Panc1 (cell line): Measurements from ENCODE around the gene THEM5. TPM values are rescaled to one million over a fixed set of nuclear protein-coding genes. Genes with fewer than 3 reads are reported as not detected.
"Not testable (repeated sequence)": the region's sequence is repeated elsewhere in the genome, so short reads cannot be mapped to it uniquely, and the experiment has no call there.

ENCODE experiments used
- ATAC-seq: fragments of 200-7000 bp; cut with Tn5 transposase; 2 replicates; pipeline ENCODE4 v1.9.1; 2020; ENCODE audit warnings: mild to moderate bottlenecking, moderate library complexity
- BruUV-seq: library from RNA; stranded (reverse); fragments of 400-500 nt; replicated peaks from 2 replicates; lab custom pipeline; 2021; lab: Mats Ljungman, UMichigan
- CTCF ChIA-PET: fragments of 300-600 bp; sonication (Branson Sonifier 250); formaldehyde crosslinking; loops from one replicate; lab custom pipeline; 2022; ENCODE audit warnings: antibody characterized with exemption; lab: Charles Lee
- POLR2A ChIA-PET: fragments of 300-600 bp; sonication (Branson Sonifier 250); formaldehyde crosslinking; loops from one replicate; lab custom pipeline; 2022; ENCODE audit warnings: antibody characterized with exemption; lab: Charles Lee
- DNase-seq: peaks from one replicate; pipeline ENCODE4 v3.0.0-alpha.2; 2010; ENCODE audit warnings: low read depth, low spot score
- H3K27ac ChIP-seq: 2 replicates; pipeline ENCODE4 v1.5.1; 2011; ENCODE audit warnings: mild to moderate bottlenecking, low read length, inconsistent platforms
- H3K27me3 ChIP-seq: fragments of 200-500 bp; sonication (Bioruptor generic); 2 replicates; pipeline ENCODE4 v1.6.0; 2014; ENCODE audit warnings: low read length, inconsistent platforms; ENCODE audit not compliant: control insufficient read depth, insufficient read depth
- H3K36me3 ChIP-seq: fragments of 200-500 bp; sonication (Bioruptor generic); 2 replicates; pipeline ENCODE4 v1.5.1; 2014; ENCODE audit warnings: inconsistent platforms, mild to moderate bottlenecking, low read length, moderate library complexity; ENCODE audit not compliant: control insufficient read depth, insufficient read depth
- H3K4me1 ChIP-seq: 2 replicates; pipeline ENCODE4 v1.5.1; 2011; ENCODE audit warnings: inconsistent platforms, mild to moderate bottlenecking, low read length, moderate library complexity; ENCODE audit not compliant: control insufficient read depth, insufficient read depth
- H3K4me3 ChIP-seq, 2 experiments: 2 replicates each; pipeline ENCODE4 v1.5.1; 2011 to 2012; ENCODE audit warnings: low read depth in 2 of 2, low read length in 2 of 2, mild to moderate bottlenecking in 2 of 2, inconsistent platforms in 1 of 2, moderate library complexity in 1 of 2
- H3K9me3 ChIP-seq: fragments of 200-500 bp; sonication (Bioruptor generic); 2 replicates; pipeline ENCODE4 v1.5.1; 2014; ENCODE audit warnings: low read depth, mild to moderate bottlenecking, inconsistent platforms, low read length, moderate library complexity; ENCODE audit not compliant: control insufficient read depth, insufficient read depth
- POLR2AphosphoS5 ChIP-seq: IDR thresholded peaks from 2 replicates; pipeline ENCODE4 v1.6.1; 2012; ENCODE audit warnings: mild to moderate bottlenecking, low read depth, low read length, moderate library complexity
- SIN3A ChIP-seq: IDR thresholded peaks from 2 replicates; pipeline ENCODE4 v1.6.1; 2012; ENCODE audit warnings: low read depth, mild to moderate bottlenecking, low read length, moderate library complexity, borderline replicate concordance; ENCODE audit not compliant: insufficient read depth
- TCF7L2 ChIP-seq: IDR thresholded peaks from 2 replicates; pipeline ENCODE4 v1.6.1; 2011; ENCODE audit warnings: mild to moderate bottlenecking, low read depth, low read length, inconsistent platforms
- in situ Hi-C: cut with HindIII; loops from 2 replicates; pipeline ENCODE4 v1.10.0; 2016; ENCODE audit warnings: low sequenced_read_pairs, low pct_unique_long_range_greater_than_20kb
- intact Hi-C: fragments of 100-400 bp; cut with micrococcal nuclease; formaldehyde crosslinking; loops from one replicate; pipeline ENCODE4 v1.10.0; 2022; ENCODE audit not compliant: unreplicated experiment
- total RNA-seq: library from RNA; stranded (reverse); gene quantifications from one replicate; pipeline ENCODE4 v1.2.1, GENCODE V29; 2021; ENCODE audit not compliant: unreplicated experiment
- TF ChIP-seq, protein P1 (sequence below): fragments of 450-650 bp; IDR thresholded peaks from 2 replicates; pipeline ENCODE4 v1.5.1; 2017; ENCODE audit warnings: mild to moderate bottlenecking
- TF ChIP-seq, protein P2 (sequence below), 2 experiments: IDR thresholded peaks; 2 replicates each; pipeline ENCODE4 v1.6.1; 2011 to 2012; ENCODE audit warnings: low read depth in 2 of 2, control low read depth in 1 of 2, low read length in 1 of 2, mild to moderate bottlenecking in 1 of 2, moderate library complexity in 1 of 2; ENCODE audit not compliant: insufficient read depth in 1 of 2

THEM5 gene
- total RNA-seq, 1 experiment from 2014 or later = not detected

DNA sequence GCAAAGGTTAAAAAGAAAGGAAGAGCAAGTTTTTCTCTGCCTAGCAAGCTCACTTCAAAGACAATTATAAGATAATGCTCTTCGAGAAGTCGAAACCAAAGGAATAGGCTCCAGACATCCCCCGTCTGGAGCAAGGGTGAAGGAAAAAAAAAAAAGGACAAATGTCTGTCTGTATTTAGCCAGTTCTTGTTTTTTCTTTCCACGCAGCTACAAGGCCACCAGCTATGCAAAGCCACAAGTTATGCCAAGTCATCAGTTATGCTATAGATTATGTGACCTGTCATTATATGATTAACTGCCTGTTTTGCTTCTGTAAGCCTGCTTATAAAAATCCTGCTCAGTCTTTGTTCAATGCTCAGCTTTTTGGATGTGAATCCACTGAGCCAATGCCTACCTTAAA lies 2.4 kb upstream of the THEM5 start:
- DNase-seq = no peak
- in situ Hi-C loops = no loop called here

DNA sequence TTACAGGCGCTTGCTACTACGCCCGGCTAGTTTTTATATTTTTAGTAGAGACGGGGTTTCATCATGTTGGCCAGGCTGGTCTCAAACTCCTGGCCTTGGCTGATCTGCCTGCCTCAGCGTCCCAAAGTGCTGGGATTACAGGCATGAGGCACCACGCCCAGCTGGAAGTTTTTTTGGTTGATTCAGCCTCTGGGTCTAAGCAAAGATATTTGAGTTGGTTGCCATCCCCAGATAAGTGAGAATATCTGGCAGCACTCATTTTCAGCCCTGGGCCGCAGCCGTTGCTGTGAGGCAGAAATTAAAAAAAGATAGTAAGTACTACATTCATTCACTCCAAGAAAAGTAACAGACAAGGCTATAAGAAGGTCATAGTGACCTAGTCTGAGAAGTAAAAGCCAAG lies 2.0 kb upstream of the THEM5 start:
- H3K27me3 ChIP-seq, H3K9me3 ChIP-seq, in situ Hi-C loops, H3K27ac ChIP-seq, BruUV-seq, DNase-seq, CTCF ChIA-PET, ATAC-seq, H3K36me3 ChIP-seq, H3K4me3 ChIP-seq, intact Hi-C loops, H3K4me1 ChIP-seq: not testable (repeated sequence)
- POLR2A ChIA-PET = interaction anchor here (0.6 kb wide), 1 partner anchor 8 kb away, joined by 4 read pairs; no protein-coding TSS in a partner anchor

More for the DNA sequence above, 2.4 kb upstream of the THEM5 start:
- no peak for ATAC-seq
- Histone ChIP-seq H3K4me1 (no peaks in the 10 kb centered on the region), H3K9me3 (no peaks in the 10 kb centered on the region), H3K4me3 (no peak overlapping the region), H3K36me3 (no peaks in the 10 kb centered on the region), H3K27me3 (no peaks in the 10 kb centered on the region), H3K27ac (no peak overlapping the region)
- TF ChIP-seq POLR2AphosphoS5 (no peak), TCF7L2 (no peak), SIN3A (no peak)
- TF ChIP-seq, protein P1, sequence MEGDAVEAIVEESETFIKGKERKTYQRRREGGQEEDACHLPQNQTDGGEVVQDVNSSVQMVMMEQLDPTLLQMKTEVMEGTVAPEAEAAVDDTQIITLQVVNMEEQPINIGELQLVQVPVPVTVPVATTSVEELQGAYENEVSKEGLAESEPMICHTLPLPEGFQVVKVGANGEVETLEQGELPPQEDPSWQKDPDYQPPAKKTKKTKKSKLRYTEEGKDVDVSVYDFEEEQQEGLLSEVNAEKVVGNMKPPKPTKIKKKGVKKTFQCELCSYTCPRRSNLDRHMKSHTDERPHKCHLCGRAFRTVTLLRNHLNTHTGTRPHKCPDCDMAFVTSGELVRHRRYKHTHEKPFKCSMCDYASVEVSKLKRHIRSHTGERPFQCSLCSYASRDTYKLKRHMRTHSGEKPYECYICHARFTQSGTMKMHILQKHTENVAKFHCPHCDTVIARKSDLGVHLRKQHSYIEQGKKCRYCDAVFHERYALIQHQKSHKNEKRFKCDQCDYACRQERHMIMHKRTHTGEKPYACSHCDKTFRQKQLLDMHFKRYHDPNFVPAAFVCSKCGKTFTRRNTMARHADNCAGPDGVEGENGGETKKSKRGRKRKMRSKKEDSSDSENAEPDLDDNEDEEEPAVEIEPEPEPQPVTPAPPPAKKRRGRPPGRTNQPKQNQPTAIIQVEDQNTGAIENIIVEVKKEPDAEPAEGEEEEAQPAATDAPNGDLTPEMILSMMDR = no peak
- TF ChIP-seq, protein P2, sequence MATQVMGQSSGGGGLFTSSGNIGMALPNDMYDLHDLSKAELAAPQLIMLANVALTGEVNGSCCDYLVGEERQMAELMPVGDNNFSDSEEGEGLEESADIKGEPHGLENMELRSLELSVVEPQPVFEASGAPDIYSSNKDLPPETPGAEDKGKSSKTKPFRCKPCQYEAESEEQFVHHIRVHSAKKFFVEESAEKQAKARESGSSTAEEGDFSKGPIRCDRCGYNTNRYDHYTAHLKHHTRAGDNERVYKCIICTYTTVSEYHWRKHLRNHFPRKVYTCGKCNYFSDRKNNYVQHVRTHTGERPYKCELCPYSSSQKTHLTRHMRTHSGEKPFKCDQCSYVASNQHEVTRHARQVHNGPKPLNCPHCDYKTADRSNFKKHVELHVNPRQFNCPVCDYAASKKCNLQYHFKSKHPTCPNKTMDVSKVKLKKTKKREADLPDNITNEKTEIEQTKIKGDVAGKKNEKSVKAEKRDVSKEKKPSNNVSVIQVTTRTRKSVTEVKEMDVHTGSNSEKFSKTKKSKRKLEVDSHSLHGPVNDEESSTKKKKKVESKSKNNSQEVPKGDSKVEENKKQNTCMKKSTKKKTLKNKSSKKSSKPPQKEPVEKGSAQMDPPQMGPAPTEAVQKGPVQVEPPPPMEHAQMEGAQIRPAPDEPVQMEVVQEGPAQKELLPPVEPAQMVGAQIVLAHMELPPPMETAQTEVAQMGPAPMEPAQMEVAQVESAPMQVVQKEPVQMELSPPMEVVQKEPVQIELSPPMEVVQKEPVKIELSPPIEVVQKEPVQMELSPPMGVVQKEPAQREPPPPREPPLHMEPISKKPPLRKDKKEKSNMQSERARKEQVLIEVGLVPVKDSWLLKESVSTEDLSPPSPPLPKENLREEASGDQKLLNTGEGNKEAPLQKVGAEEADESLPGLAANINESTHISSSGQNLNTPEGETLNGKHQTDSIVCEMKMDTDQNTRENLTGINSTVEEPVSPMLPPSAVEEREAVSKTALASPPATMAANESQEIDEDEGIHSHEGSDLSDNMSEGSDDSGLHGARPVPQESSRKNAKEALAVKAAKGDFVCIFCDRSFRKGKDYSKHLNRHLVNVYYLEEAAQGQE (IDR thresholded peaks at IDR 0.05; ENCODE audit: insufficient read depth in 1 of 2, low read depth in 2 of 2, low read length in 1 of 2) = no peak
- CTCF ChIA-PET = no interaction called here
- intact Hi-C loops = no loop called here
- POLR2A ChIA-PET = interaction anchor here (0.6 kb wide), 1 partner anchor 8 kb away, joined by 4 read pairs; no protein-coding TSS in a partner anchor
- no TSS peak for BruUV-seq

DNA sequence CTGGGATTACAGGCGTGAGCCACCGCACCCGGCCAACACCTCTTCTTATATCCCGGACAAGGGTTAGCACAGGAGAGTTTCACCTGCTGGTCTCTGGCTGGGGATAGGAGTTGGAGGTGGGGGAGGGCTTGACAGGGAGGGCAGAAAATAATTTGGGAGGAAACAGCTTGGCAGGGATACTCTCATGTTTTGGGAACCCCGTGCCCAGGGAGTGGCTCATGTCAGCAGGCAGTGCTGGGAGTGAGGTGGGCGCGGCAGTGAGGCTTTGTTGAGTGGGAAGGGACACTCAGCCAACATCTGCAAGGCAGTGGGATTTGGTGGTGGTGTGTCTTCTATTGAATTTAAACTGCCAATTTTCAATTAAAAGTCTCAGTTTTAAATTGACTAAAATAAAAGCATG lies 1.1 kb upstream of the THEM5 start:
- Histone ChIP-seq H3K36me3 (no peaks in the 10 kb centered on the region), H3K4me3 (no peak overlapping the region), H3K27me3 (no peaks in the 10 kb centered on the region), H3K9me3 (no peaks in the 10 kb centered on the region), H3K27ac (no peak overlapping the region), H3K4me1 (no peaks in the 10 kb centered on the region)
- intact Hi-C loops (no loop called here), in situ Hi-C loops (no loop called here)
- ATAC-seq (no peak), DNase-seq (no peak)
- no TSS peak for BruUV-seq
- TF ChIP-seq POLR2AphosphoS5 (no peak), SIN3A (no peak), TCF7L2 (no peak)
- TF ChIP-seq, protein P1 = no peak
- TF ChIP-seq, protein P2 (IDR thresholded peaks at IDR 0.05; ENCODE audit: insufficient read depth in 1 of 2, low read depth in 2 of 2, low read length in 1 of 2) = no peak
- ChIA-PET CTCF (no interaction called here), POLR2A (no interaction called here)
